ENCODE data around the gene CARD18.

CARD18 gene

GRCh38 chr11:105153392-105153791 lies 13.8 kb upstream of the CARD18 start:
- DNase-seq, result no peak
- Histone ChIP-seq H4K20me1 (ENCODE audit: insufficient read depth, low read length) (no peaks in the 10 kb centered on the region), H2AFZ (ENCODE audit: low read length) (no peak overlapping the region), H3K4me1 (ENCODE audit: low read length) (no peaks in the 10 kb centered on the region), H3K9me3 (replicated peaks; ENCODE audit: insufficient read depth, low read length) (no peaks in the 10 kb centered on the region), H3K36me3 (replicated peaks; ENCODE audit: insufficient read depth, low read length) (no peaks in the 10 kb centered on the region), H3K4me3 (ENCODE audit: low read length) (no peak overlapping the region), H3K27ac (ENCODE audit: low read length) (no peak overlapping the region), H3K79me2 (ENCODE audit: low read length) (no peaks in the 10 kb centered on the region), H3K9ac (ENCODE audit: low read length) (no peak overlapping the region), H3F3A (ENCODE audit: insufficient read depth, low read length) (no peaks in the 10 kb centered on the region), H3K9me2 (replicated peaks; ENCODE audit: insufficient read depth, low read length) (no peaks in the 10 kb centered on the region), H3K27me3 (replicated peaks; ENCODE audit: insufficient read depth, low read length) (no peaks in the 10 kb centered on the region), H3K4me2 (ENCODE audit: low read depth, low read length) (no peak overlapping the region)
- TF ChIP-seq EZH2phosphoT487 (IDR thresholded peaks at IDR 0.05; ENCODE audit: low read length) (no peak), EZH2 (optimal IDR thresholded peaks at IDR 0.05; ENCODE audit: low read depth, low read length) (no peak)
- TF ChIP-seq, protein P1, sequence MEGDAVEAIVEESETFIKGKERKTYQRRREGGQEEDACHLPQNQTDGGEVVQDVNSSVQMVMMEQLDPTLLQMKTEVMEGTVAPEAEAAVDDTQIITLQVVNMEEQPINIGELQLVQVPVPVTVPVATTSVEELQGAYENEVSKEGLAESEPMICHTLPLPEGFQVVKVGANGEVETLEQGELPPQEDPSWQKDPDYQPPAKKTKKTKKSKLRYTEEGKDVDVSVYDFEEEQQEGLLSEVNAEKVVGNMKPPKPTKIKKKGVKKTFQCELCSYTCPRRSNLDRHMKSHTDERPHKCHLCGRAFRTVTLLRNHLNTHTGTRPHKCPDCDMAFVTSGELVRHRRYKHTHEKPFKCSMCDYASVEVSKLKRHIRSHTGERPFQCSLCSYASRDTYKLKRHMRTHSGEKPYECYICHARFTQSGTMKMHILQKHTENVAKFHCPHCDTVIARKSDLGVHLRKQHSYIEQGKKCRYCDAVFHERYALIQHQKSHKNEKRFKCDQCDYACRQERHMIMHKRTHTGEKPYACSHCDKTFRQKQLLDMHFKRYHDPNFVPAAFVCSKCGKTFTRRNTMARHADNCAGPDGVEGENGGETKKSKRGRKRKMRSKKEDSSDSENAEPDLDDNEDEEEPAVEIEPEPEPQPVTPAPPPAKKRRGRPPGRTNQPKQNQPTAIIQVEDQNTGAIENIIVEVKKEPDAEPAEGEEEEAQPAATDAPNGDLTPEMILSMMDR (IDR thresholded peaks at IDR 0.05; ENCODE audit: low read length), result no peak

GRCh38 chr11:105152560-105152959 lies 13.0 kb upstream of the CARD18 start:
- H3K4me3 ChIP-seq (ENCODE audit: low read length), result no peak overlapping the region
- H3F3A ChIP-seq (ENCODE audit: insufficient read depth, low read length), result no peaks in the 10 kb centered on the region
- H3K27ac ChIP-seq (ENCODE audit: low read length), result no peak overlapping the region
- no peaks in the 10 kb centered on the region for H3K9me2 ChIP-seq (replicated peaks; ENCODE audit: insufficient read depth, low read length)
- H2AFZ ChIP-seq (ENCODE audit: low read length), result no peak overlapping the region
- H3K4me2 ChIP-seq (ENCODE audit: low read depth, low read length), result no peak overlapping the region
- no peaks in the 10 kb centered on the region for H3K4me1 ChIP-seq (ENCODE audit: low read length)
- H4K20me1 ChIP-seq (ENCODE audit: insufficient read depth, low read length), result no peaks in the 10 kb centered on the region
- no peaks in the 10 kb centered on the region for H3K79me2 ChIP-seq (ENCODE audit: low read length)
- no peak overlapping the region for H3K9ac ChIP-seq (ENCODE audit: low read length)
- no peaks in the 10 kb centered on the region for H3K36me3 ChIP-seq (replicated peaks; ENCODE audit: insufficient read depth, low read length)
- no peak for DNase-seq
- H3K27me3 ChIP-seq (replicated peaks; ENCODE audit: insufficient read depth, low read length), result no peaks in the 10 kb centered on the region
- no peaks in the 10 kb centered on the region for H3K9me3 ChIP-seq (replicated peaks; ENCODE audit: insufficient read depth, low read length)
- TF ChIP-seq EZH2 (optimal IDR thresholded peaks at IDR 0.05; ENCODE audit: low read depth, low read length) (no peak), EZH2phosphoT487 (IDR thresholded peaks at IDR 0.05; ENCODE audit: low read length) (no peak)
- TF ChIP-seq, protein P1 (IDR thresholded peaks at IDR 0.05; ENCODE audit: low read length), result no peak

DNA sequence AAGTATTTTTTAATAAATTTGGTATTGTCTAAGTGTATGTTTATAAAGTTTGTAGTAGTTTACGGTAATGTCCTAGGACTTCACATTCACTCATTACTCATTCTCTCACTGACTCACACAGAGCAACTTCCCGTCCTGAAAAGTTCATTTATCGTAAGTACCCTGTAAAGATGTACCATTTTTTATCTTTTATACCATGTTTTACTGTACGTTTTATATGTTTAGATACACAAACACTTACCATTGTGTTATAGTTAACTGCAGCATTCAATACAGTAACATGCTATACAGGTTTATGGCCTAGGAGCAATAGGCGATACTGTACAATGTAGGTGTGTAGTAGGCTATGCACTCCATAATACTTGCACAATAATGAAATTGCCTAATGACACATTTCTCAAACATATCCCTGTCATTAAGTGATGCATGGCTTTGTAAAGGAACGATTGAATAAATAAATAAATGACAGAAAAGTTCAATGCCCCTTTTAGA lies 12.5 kb upstream of the CARD18 start:
- H3K4me1 ChIP-seq (ENCODE audit: low read length), result no peaks in the 10 kb centered on the region
- H3F3A ChIP-seq (ENCODE audit: insufficient read depth, low read length), result no peaks in the 10 kb centered on the region
- no peak overlapping the region for H3K9ac ChIP-seq (ENCODE audit: low read length)
- no peak for DNase-seq
- no peaks in the 10 kb centered on the region for H3K9me3 ChIP-seq (replicated peaks; ENCODE audit: insufficient read depth, low read length)
- no peaks in the 10 kb centered on the region for H3K36me3 ChIP-seq (replicated peaks; ENCODE audit: insufficient read depth, low read length)
- H3K79me2 ChIP-seq (ENCODE audit: low read length), result no peaks in the 10 kb centered on the region
- no peak overlapping the region for H3K4me3 ChIP-seq (ENCODE audit: low read length)
- H3K27me3 ChIP-seq (replicated peaks; ENCODE audit: insufficient read depth, low read length), result no peaks in the 10 kb centered on the region
- no peak overlapping the region for H3K27ac ChIP-seq (ENCODE audit: low read length)
- H3K9me2 ChIP-seq (replicated peaks; ENCODE audit: insufficient read depth, low read length), result no peaks in the 10 kb centered on the region
- no peaks in the 10 kb centered on the region for H4K20me1 ChIP-seq (ENCODE audit: insufficient read depth, low read length)
- H3K4me2 ChIP-seq (ENCODE audit: low read depth, low read length), result no peak overlapping the region
- no peak overlapping the region for H2AFZ ChIP-seq (ENCODE audit: low read length)
- TF ChIP-seq, protein P1 (IDR thresholded peaks at IDR 0.05; ENCODE audit: low read length), result no peak
- TF ChIP-seq EZH2 (optimal IDR thresholded peaks at IDR 0.05; ENCODE audit: low read depth, low read length) (no peak), EZH2phosphoT487 (IDR thresholded peaks at IDR 0.05; ENCODE audit: low read length) (no peak)
